Measurements from ENCODE around the gene FALEC. TPM values are rescaled to one million over a fixed set of nuclear protein-coding genes. Genes with fewer than 3 reads are reported as not detected.

The FALEC gene
- total RNA-seq, 1 experiment from 2014 or later: 0.55 TPM

DNA sequence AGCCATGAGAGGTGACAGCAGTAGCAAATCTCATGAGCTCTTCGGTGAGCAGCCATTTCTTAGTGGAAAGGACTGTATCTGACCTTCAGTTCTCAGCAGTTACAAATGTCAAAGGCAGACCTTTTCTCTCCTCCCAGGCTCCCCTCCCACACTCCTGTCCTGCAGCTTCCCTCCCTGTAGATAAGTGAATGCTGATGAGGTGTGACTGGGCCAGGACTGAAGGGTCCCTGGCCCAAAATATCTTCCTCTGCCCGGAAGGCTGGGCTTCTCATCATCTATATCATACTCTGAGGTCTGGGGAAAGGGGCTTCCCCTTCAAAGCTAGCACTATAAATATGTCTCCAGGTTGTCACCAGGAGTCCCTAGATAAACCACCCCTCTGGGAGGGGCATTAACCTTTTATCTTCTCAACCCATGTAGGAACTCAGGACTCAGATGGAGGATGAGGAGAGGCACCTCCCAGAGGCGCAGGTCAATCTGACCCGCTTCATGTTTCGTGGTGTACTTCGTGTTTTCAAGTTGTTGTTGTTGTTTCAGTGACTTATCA lies 30.0 kb downstream of the FALEC start:
- DNase-seq (ENCODE audit: low spot score): no peak

- DNase-seq (ENCODE audit: low spot score): no peak
Observed at GRCh38 chr1:150546294-150546937, 30.9 kb downstream of the FALEC start.

DNA sequence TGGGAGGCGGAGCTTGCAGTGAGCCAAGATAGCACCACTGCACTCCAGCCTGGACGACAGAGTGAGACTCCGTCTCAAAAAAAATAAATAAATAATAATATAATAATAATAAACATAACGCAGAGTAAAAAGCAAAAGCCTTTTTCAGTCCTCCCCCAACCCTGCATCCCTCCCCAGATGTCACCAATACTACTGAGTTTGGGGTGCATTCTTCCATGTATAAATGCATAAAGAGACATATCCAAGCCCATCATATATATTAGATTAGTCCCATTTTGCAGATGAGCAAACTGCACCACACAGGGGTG lies 32.7 kb downstream of the FALEC start:
- DNase-seq (ENCODE audit: low spot score): no peak

- peak; percentile 57 for DNase-seq (ENCODE audit: low spot score)
Observed at GRCh38 chr1:150548632-150549495, 33.3 kb downstream of the FALEC start, which contains the start of gene ADAMTSL4. ADAMTSL4 (plus strand) TSS chr1:150549408; CDS start chr1:150552289, 2,881 bp downstream.

GRCh38 chr1:150549496-150550221 lies 34.1 kb downstream of the FALEC start:
- DNase-seq (ENCODE audit: low spot score): no peak

DNA sequence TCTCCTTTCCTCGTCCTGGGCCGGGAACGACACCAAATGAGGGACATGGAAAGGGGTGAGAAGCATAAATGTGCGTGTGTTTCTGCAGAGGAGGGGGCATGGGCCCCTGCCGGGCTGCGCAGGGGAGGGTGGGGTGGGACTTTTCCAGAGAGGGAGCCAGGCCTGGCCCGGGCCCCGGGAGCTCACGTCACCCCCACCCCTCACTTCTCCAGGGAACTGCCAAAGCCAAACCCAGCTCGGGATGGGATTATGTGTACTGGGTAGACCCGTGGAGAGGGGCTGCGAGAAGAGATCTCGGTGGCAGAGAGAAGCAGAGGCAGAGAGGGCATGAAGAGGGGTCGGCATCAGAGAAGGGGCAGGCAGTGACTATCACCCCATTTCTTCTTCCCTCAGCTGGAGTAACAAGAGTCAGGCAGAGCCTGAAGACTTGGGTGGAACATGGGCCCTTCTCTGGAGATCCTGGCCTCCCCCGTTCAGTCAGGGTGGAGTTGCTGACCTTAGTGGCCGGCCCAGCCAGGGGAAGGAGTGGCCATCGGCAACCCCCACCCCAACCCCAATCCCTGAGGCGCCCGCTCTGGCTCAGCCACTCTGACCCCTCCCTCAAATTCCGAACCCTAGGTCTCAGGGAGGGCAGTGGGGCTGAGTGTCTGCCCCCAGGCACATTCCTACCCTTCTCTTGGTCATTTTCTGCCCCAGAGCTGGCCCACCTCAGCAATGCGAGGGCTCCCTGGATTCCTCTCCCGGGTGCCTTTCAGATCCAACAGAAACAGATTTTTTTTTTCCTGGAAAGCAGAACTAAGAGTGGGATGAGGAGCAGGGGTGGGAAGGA lies 34.9 kb downstream of the FALEC start:
- no peak for DNase-seq (ENCODE audit: low spot score)

- no peak for DNase-seq (ENCODE audit: low spot score)
Observed at GRCh38 chr1:150551051-150551783, 35.7 kb downstream of the FALEC start.

DNA sequence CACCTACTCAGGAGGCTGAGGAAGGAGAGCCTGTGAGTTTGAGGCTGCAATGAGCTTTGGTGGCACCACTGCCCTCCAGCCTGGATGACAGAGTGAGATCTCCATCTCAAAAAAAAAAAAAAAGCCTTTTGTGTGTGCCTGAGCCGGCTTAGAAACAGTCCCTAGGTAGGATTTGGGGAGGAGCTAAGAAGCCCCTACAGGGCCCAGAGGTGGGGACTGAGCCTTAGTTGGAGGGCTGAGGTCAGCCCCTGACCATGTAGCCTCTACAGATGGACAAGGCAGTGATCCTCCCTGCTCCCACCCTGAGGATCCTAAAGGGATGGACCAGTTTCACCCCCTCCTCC lies 36.2 kb downstream of the FALEC start:
- no peak for DNase-seq (ENCODE audit: low spot score)

DNA sequence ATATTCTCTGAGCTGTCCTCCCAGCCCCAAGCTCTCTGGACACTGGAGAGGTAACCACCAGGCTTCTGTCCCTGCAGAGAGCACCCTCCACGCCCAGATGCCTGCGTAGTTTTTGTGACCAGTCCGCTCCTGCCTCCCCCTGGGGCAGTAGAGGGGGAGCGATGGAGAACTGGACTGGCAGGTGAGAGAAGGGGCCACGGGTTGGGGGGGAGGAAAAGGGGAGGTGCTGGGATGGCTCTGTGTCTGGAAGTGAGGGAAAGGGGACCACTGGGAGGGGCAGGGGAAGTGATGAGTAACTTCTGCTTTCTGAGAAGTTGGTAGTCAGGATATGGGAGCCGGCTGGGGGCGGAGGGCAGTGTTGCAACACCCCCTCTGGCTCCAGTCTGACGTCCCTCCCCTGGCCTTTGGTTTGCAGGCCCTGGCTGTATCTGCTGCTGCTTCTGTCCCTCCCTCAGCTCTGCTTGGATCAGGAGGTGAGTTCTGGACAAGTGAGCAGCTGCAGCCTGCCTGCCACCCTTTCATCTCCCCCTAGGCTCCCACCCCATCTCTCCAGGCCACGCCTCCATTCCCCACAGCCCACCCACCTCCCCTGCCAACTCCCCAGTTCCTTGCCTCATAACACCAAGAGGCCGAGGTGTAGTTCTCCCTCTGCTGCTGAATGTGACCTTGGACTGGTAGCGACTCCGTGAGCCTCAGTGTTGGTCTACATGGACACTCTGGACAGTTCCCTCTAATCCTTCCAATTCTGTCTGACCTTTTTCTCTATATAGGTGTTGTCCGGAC lies 36.8 kb downstream of the FALEC start:
- DNase-seq (ENCODE audit: low spot score): peak; percentile 88

DNA sequence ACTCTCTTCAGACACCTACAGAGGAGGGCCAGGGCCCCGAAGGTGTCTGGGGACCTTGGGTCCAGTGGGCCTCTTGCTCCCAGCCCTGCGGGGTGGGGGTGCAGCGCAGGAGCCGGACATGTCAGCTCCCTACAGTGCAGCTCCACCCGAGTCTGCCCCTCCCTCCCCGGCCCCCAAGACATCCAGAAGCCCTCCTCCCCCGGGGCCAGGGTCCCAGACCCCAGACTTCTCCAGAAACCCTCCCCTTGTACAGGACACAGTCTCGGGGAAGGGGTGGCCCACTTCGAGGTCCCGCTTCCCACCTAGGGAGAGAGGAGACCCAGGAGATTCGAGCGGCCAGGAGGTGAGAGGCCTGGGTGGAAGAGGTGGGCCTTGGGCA lies 37.3 kb downstream of the FALEC start:
- DNase-seq (ENCODE audit: low spot score): no peak

- DNase-seq (ENCODE audit: low spot score): no peak
Observed at GRCh38 chr1:150553392-150554085, 38.0 kb downstream of the FALEC start.

- DNase-seq (ENCODE audit: low spot score): no peak
Observed at GRCh38 chr1:150554086-150554452, 38.5 kb downstream of the FALEC start.

DNA sequence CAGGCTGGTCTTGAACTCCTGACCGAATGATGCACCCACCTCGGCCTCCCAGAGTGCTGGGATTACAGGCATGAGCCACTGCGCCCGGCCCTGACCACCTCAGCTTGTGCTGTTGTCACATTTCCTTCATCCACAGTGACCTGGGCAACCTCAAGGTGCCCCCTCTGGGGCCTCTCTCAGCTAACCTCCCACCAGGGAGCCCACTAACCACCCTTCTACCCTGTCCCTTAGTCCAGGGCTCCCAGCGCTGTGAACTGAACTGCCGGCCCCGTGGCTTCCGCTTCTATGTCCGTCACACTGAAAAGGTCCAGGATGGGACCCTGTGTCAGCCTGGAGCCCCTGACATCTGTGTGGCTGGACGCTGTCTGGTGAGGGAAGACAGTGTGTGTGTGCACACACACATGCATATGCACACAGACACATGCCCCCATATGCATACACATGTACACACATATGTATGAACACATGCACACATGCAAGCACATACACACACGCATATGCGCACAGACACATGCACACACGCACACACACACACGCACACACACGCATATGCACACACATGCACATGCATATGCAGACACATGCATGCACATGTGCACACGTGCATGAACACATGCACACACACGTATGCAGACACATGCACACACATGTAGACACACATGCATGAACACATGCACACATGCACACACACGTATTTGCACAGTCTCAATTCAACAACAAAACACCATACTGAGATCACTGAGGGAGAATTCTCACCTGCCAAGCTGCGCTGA lies 39.8 kb downstream of the FALEC start:
- no peak for DNase-seq (ENCODE audit: low spot score)

DNA sequence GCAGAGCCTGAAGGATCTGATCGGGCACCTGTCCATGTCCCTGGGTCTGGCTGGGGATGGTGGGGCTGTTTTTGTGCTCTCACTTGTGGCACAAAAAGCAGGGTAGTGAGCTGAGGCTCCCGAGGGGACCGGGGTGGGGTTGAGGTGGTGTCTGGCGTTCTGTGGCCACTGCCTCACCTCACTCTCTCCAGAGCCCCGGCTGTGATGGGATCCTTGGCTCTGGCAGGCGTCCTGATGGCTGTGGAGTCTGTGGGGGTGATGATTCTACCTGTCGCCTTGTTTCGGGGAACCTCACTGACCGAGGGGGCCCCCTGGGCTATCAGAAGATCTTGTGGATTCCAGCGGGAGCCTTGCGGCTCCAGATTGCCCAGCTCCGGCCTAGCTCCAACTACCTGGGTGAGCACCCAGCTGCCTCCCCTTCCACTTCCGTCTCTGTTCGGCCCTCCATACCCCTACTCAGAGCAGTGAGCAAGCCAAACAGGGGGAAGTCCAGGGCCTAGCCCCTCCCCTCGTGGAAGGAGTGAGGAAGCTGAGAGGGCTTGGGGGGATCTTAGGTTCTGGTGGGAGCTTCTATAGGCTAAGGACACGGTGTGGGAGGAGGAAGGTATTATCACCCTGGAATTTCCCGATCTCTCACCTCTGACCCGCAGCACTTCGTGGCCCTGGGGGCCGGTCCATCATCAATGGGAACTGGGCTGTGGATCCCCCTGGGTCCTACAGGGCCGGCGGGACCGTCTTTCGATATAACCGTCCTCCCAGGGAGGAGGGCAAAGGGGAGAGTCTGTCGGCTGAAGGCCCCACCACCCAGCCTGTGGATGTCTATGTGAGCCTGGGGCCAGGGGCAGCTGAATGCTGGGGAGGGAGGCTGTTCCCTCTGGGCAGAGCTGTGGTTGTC lies 40.7 kb downstream of the FALEC start:
- no peak for DNase-seq (ENCODE audit: low spot score)

DNA sequence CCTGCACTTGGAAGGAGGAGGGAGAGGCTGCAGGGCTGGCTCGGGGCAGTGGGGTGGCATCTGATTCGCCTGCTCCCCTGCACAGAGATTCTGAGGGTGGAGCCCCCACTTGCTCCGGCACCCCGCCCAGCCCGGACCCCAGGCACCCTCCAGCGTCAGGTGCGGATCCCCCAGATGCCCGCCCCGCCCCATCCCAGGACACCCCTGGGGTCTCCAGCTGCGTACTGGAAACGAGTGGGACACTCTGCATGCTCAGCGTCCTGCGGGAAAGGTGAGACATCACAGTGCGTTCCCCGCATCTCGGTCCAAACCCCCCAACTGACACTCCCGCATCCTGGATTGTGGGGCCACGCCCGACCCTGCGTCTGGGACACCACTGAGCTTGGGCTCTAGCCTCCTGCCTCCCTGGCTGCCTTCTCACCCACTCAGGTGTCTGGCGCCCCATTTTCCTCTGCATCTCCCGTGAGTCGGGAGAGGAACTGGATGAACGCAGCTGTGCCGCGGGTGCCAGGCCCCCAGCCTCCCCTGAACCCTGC lies 41.6 kb downstream of the FALEC start:
- DNase-seq (ENCODE audit: low spot score): no peak

DNA sequence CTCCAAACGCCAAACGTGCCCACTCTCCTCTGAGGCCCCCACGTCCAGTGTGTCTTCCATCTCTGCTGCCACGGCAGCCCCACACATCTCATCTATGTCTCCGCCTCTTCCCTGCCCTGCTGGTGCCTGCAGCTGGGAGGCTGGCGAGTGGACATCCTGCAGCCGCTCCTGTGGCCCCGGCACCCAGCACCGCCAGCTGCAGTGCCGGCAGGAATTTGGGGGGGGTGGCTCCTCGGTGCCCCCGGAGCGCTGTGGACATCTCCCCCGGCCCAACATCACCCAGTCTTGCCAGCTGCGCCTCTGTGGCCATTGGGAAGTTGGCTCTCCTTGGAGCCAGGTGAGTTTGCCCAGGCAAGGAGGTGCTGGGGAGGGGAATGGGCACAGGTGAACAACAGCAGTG lies 42.3 kb downstream of the FALEC start:
- DNase-seq (ENCODE audit: low spot score): no peak

DNA sequence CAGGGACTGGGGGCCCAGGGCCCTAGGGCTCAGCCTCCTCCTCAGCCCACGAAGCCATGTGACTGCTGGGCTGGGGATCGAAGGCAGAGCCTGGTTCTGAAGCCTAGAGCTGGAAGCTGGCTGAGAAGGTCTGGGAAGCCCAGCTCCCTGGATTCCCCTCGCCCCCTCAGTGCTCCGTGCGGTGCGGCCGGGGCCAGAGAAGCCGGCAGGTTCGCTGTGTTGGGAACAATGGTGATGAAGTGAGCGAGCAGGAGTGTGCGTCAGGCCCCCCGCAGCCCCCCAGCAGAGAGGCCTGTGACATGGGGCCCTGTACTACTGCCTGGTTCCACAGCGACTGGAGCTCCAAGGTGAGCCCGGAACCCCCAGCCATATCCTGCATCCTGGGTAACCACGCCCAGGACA lies 42.8 kb downstream of the FALEC start:
- no peak for DNase-seq (ENCODE audit: low spot score)

All from A172 (cell line).